HG02840 (cell line): Measurements from ENCODE around the gene TMA7B.

Source experiments
- ATAC-seq: cut with Tn5 transposase; IDR thresholded peaks from one replicate; pipeline ENCODE4 v1.9.1; 2021; ENCODE audit warnings: mild to moderate bottlenecking, moderate library complexity, moderate number of reproducible peaks; ENCODE audit not compliant: unreplicated experiment, low FRiP score

The TMA7B gene

GRCh38 chr22:39932918-39933649 is 27.1 kb upstream of the TMA7B start:
- ATAC-seq, result no peak

GRCh38 chr22:39933741-39934140 is 26.5 kb upstream of the TMA7B start:
- ATAC-seq, result no peak

GRCh38 chr22:39935116-39935515 is 25.1 kb upstream of the TMA7B start:
- ATAC-seq, result no peak

- ATAC-seq, result no peak
Measured at GRCh38 chr22:39935612-39936011, 24.6 kb upstream of the TMA7B start.

- no peak for ATAC-seq
Measured at GRCh38 chr22:39936523-39937145, 23.6 kb upstream of the TMA7B start.

- ATAC-seq, result no peak
Measured at GRCh38 chr22:39937906-39938305, 22.3 kb upstream of the TMA7B start.

GRCh38 chr22:39938509-39939111 is 21.6 kb upstream of the TMA7B start:
- ATAC-seq, result no peak

- no peak for ATAC-seq
Measured at GRCh38 chr22:39939830-39940229, 20.4 kb upstream of the TMA7B start.

GRCh38 chr22:39940757-39941305 is 19.4 kb upstream of the TMA7B start:
- no peak for ATAC-seq

- ATAC-seq, result no peak
Measured at GRCh38 chr22:39941601-39942000, 18.6 kb upstream of the TMA7B start.

- ATAC-seq, result no peak
Measured at GRCh38 chr22:39942439-39943230, 17.6 kb upstream of the TMA7B start.

GRCh38 chr22:39943337-39943736 is 16.9 kb upstream of the TMA7B start:
- ATAC-seq, result no peak

GRCh38 chr22:39943953-39944872 is 16.0 kb upstream of the TMA7B start:
- ATAC-seq, result no peak

- ATAC-seq, result no peak
Measured at GRCh38 chr22:39946126-39946502, 14.1 kb upstream of the TMA7B start.

GRCh38 chr22:39946503-39947219 is 13.5 kb upstream of the TMA7B start:
- ATAC-seq, result no peak

- no peak for ATAC-seq
Measured at GRCh38 chr22:39947220-39948216, 12.7 kb upstream of the TMA7B start.

- no peak for ATAC-seq
Measured at GRCh38 chr22:39949964-39950737, 10.0 kb upstream of the TMA7B start.
